Measurements from ENCODE around the gene FGFR3. TPM values are rescaled to one million over a fixed set of nuclear protein-coding genes. Genes with fewer than 3 reads are reported as not detected.

FGFR3 gene
- total RNA-seq, 1 donor from 2014 or later: 4.7 TPM

GRCh38 chr4:1754336-1754735 is 38.8 kb upstream of the FGFR3 start:
- no peak for DNase-seq (ENCODE audit: low spot score)
- intact Hi-C loops (cut with DNase I): no loop called here

- no peak for DNase-seq (ENCODE audit: low spot score)
- intact Hi-C loops (cut with DNase I): no loop called here
Measured at GRCh38 chr4:1755297-1755696, 37.8 kb upstream of the FGFR3 start.

GRCh38 chr4:1756079-1756478 is 37.0 kb upstream of the FGFR3 start:
- DNase-seq (ENCODE audit: low spot score): no peak
- intact Hi-C loops (cut with DNase I): no loop called here

GRCh38 chr4:1756893-1757779 is 36.0 kb upstream of the FGFR3 start:
- intact Hi-C loops (cut with DNase I): no loop called here
- no peak for DNase-seq (ENCODE audit: low spot score)

GRCh38 chr4:1757836-1758235 is 35.3 kb upstream of the FGFR3 start:
- intact Hi-C loops (cut with DNase I): no loop called here
- no peak for DNase-seq (ENCODE audit: low spot score)

GRCh38 chr4:1758306-1759121 is 34.6 kb upstream of the FGFR3 start:
- no peak for DNase-seq (ENCODE audit: low spot score)
- intact Hi-C loops (cut with DNase I): no loop called here

- no peak for DNase-seq (ENCODE audit: low spot score)
- intact Hi-C loops (cut with DNase I): no loop called here
Measured at GRCh38 chr4:1759170-1759817, 33.8 kb upstream of the FGFR3 start.

- intact Hi-C loops (cut with DNase I): no loop called here
- no peak for DNase-seq (ENCODE audit: low spot score)
Measured at GRCh38 chr4:1759818-1760223, 33.3 kb upstream of the FGFR3 start.

GRCh38 chr4:1760521-1761071 is 32.5 kb upstream of the FGFR3 start:
- intact Hi-C loops (cut with DNase I): no loop called here

GRCh38 chr4:1761130-1761689 is 31.9 kb upstream of the FGFR3 start:
- DNase-seq (ENCODE audit: low spot score): no peak
- intact Hi-C loops (cut with DNase I): no loop called here

More at GRCh38 chr4:1760521-1761071, 32.5 kb upstream of the FGFR3 start:
- DNase-seq (ENCODE audit: low spot score): no peak

- intact Hi-C loops (cut with DNase I): no loop called here
- DNase-seq (ENCODE audit: low spot score): no peak
Measured at GRCh38 chr4:1762264-1763010, 30.7 kb upstream of the FGFR3 start.

GRCh38 chr4:1763070-1763549 is 30.0 kb upstream of the FGFR3 start:
- intact Hi-C loops (cut with DNase I): no loop called here
- no peak for DNase-seq (ENCODE audit: low spot score)

GRCh38 chr4:1763550-1764080 is 29.5 kb upstream of the FGFR3 start:
- no peak for DNase-seq (ENCODE audit: low spot score)
- intact Hi-C loops (cut with DNase I): no loop called here

GRCh38 chr4:1764670-1765069 is 28.4 kb upstream of the FGFR3 start:
- intact Hi-C loops (cut with DNase I): no loop called here
- no peak for DNase-seq (ENCODE audit: low spot score)

- DNase-seq (ENCODE audit: low spot score): no peak
- intact Hi-C loops (cut with DNase I): no loop called here
Measured at GRCh38 chr4:1765409-1766072, 27.6 kb upstream of the FGFR3 start.

- intact Hi-C loops (cut with DNase I): no loop called here
- DNase-seq (ENCODE audit: low spot score): no peak
Measured at GRCh38 chr4:1766106-1767060, 26.7 kb upstream of the FGFR3 start.

Measured in cardiac septum (tissue), 1 donor.